SU-DHL-6 (cell line): Measurements from ENCODE around the gene MACC1.

Experiments used
- EZH2phosphoT487 ChIP-seq: fragments of 200-600 bp; sonication (generic), shearing (Covaris generic); conservative IDR thresholded peaks from 2 replicates; pipeline ENCODE4 v1.6.1; 2018; ENCODE audit warnings: mild to moderate bottlenecking, antibody characterized with exemption, low read length, moderate library complexity, mixed read lengths
- TF ChIP-seq, protein P1 (sequence below): fragments of 200-600 bp; sonication (generic); IDR thresholded peaks from one replicate; pipeline ENCODE4 v1.5.1; 2017; ENCODE audit warnings: antibody characterized with exemption, mild to moderate bottlenecking, low read length, moderate library complexity; ENCODE audit not compliant: insufficient read depth, poor library complexity, severe bottlenecking

DNA sequence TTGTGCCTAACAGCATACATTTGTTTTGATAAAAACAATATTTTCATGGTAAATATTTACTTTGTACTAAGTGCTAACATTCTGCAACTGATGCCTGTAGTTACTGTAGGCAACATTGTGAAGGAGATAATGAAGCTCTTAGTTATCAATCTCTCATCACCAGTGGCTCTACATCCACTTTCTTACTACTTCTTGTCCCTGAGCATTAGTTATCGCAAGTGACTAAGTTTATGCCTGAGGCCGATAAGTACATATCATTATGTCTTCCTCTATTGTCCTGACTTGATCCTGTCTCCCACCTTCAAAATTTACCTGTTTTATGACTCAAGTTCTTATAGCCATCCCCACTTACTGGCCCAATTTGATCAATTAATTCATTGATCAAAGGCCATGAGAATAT is 63.6 kb downstream of the MACC1 start:
- TF ChIP-seq, protein P1, sequence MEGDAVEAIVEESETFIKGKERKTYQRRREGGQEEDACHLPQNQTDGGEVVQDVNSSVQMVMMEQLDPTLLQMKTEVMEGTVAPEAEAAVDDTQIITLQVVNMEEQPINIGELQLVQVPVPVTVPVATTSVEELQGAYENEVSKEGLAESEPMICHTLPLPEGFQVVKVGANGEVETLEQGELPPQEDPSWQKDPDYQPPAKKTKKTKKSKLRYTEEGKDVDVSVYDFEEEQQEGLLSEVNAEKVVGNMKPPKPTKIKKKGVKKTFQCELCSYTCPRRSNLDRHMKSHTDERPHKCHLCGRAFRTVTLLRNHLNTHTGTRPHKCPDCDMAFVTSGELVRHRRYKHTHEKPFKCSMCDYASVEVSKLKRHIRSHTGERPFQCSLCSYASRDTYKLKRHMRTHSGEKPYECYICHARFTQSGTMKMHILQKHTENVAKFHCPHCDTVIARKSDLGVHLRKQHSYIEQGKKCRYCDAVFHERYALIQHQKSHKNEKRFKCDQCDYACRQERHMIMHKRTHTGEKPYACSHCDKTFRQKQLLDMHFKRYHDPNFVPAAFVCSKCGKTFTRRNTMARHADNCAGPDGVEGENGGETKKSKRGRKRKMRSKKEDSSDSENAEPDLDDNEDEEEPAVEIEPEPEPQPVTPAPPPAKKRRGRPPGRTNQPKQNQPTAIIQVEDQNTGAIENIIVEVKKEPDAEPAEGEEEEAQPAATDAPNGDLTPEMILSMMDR = no peak
- TF ChIP-seq EZH2phosphoT487 = no peak
